Right lobe of liver (tissue), 6 donors: ENCODE measurements around the gene IRAK3. TPM values are rescaled to one million over a fixed set of nuclear protein-coding genes. Genes with fewer than 3 reads are reported as not detected.

Source experiments
- ATAC-seq, 4 donors: fragments of 200-7000 bp; cut with Tn5 transposase; one replicate each; pipeline ENCODE4 v1.9.1; 2020; ENCODE audit warnings: mild to moderate bottlenecking in 4 of 4, moderate library complexity in 4 of 4
- DNase-seq, 3 donors: peaks; one replicate each; pipeline ENCODE4 v3.0.0-alpha.2; 2020
- H3K27ac ChIP-seq, 3 donors: fragments of 200-600 bp; one replicate each; pipeline ENCODE4 v1.8.0; 2022
- H3K27me3 ChIP-seq, 2 donors: fragments of 200-600 bp; one replicate each; pipeline ENCODE4 v1.8.0; 2022
- H3K36me3 ChIP-seq, 4 donors: fragments of 200-600 bp; sonication (generic) in 1 of 4; one replicate each; pipeline versions ENCODE4 v1.5.1 to v1.8.0; 2017 to 2022; ENCODE audit warnings: control low read depth in 1 of 4
- H3K4me1 ChIP-seq, 4 donors: fragments of 200-600 bp; sonication (generic) in 1 of 4; one replicate each; pipeline versions ENCODE4 v1.5.1 to v1.8.0; 2017 to 2022; ENCODE audit warnings: control low read depth in 1 of 4
- H3K4me3 ChIP-seq, 3 donors: fragments of 200-600 bp; one replicate each; pipeline ENCODE4 v1.8.0; 2022
- H3K9me3 ChIP-seq, 4 donors: fragments of 200-600 bp; sonication (generic) in 1 of 4; one replicate each; pipeline versions ENCODE4 v1.5.1 to v1.8.0; 2017 to 2022; ENCODE audit warnings: control low read depth in 1 of 4
- CTCF ChIP-seq, 4 donors: fragments of 200-600 bp in 3 of 4; fragments of 450-650 bp in 1 of 4; IDR thresholded peaks; one replicate each; pipeline versions ENCODE4 v1.5.1 to v1.8.0; 2016 to 2022; ENCODE audit warnings: antibody characterized with exemption in 4 of 4, mild to moderate bottlenecking in 2 of 4
- POLR2A ChIP-seq: fragments of 450-650 bp; IDR thresholded peaks from one replicate; pipeline ENCODE4 v1.6.1; 2017; ENCODE audit warnings: antibody characterized with exemption, mild to moderate bottlenecking
- WGBS: methylation state at CpG from one replicate; pipeline ENCODE4 v1.1.6; 2018; ENCODE audit warnings: low coverage, low lambda C conversion rate; ENCODE audit not compliant: insufficient coverage; ENCODE audit errors: missing lambda C conversion rate; 5-methylcytosine and 5-hydroxymethylcytosine counted together
- intact Hi-C, 2 donors: fragments of 100-400 bp; cut with DNase I; formaldehyde crosslinking; loops; one replicate each; pipeline versions ENCODE4 v1.11.2 to v1.14.1; 2022
- total RNA-seq, 6 experiments: library from RNA; depleted of rRNA in 2 of 6; stranded (reverse); fragments of >200 nt in 2 of 6; fragmentation: NEBNext Ultra II Directional in 3 of 6; extraction: Animal tissue kit (Norgen Biotek cat#: 25700) in 3 of 6; gene quantifications; one replicate each; pipeline versions ENCODE4 v1.1.0 to v1.2.4, GENCODE V29; 2016 to 2023
- donor health status: DM: no; HTN: yes; CAD: no.
- donor health status: DM: no; HTN: no; CAD: no.
- donor health status: DM: no; HTN: no; CAD: no.
- donor health status: DM: no; HTN: yes; CAD: no.
- donor health status: DM: no; HTN: yes; CAD: no.

The IRAK3 gene
- total RNA-seq, 6 experiments from 2014 or later, result 1.3 to 7.0 (median 3.5) TPM

DNA sequence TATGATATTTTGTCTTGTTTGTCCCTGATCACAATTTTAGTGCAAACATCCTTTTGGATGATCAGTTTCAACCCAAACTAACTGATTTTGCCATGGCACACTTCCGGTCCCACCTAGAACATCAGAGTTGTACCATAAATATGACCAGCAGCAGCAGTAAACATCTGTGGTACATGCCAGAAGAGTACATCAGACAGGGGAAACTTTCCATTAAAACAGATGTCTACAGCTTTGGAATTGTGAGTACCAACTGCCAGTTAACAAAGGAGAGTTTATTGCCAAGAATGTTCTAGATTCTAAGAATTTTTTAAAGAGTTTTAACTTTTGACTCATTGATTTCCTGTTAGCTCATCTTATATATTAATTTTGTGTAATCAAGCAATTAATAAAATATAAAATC lies 55.4 kb downstream of the IRAK3 start:
- no peak overlapping the region for H3K4me3 ChIP-seq
- H3K27ac ChIP-seq, result no peak overlapping the region
- DNase-seq (no peak), ATAC-seq (no peak)
- H3K4me1 ChIP-seq, result no peaks in the 10 kb centered on the region
- no peak for TF ChIP-seq POLR2A
- no peak for TF ChIP-seq CTCF (IDR thresholded peaks at IDR 0.05)
- H3K27me3 ChIP-seq, result no peaks in the 10 kb centered on the region
- 92% methylated on average over 1 of the region's 1 CpG for WGBS
- peaks cover 0 to 4% (median 0%) of the 10 kb centered on the region in 4 donors for H3K36me3 ChIP-seq
- H3K9me3 ChIP-seq, result no peaks in the 10 kb centered on the region
- intact Hi-C loops, result no loop called here

DNA sequence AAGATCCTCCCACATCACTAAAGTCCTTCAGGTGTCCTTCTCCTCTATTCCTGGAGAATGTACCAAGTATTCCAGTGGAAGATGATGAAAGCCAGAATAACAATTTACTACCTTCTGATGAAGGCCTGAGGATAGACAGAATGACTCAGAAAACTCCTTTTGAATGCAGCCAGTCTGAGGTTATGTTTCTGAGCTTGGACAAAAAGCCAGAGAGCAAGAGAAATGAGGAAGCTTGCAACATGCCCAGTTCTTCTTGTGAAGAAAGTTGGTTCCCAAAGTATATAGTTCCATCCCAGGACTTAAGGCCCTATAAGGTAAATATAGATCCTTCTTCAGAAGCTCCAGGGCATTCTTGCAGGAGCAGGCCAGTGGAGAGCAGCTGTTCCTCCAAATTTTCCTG lies 58.7 kb downstream of the IRAK3 start:
- Histone ChIP-seq H3K27me3 (no peaks in the 10 kb centered on the region), H3K4me3 (no peak overlapping the region), H3K27ac (no peak overlapping the region), H3K4me1 (no peaks in the 10 kb centered on the region), H3K9me3 (no peaks in the 10 kb centered on the region), H3K36me3 (peaks cover 0 to 4% (median 0%) of the 10 kb centered on the region in 4 donors)
- DNase-seq, result no peak
- TF ChIP-seq POLR2A, result no peak
- no peak for TF ChIP-seq CTCF (IDR thresholded peaks at IDR 0.05)
- intact Hi-C loops, result no loop called here
- no peak for ATAC-seq

GRCh38 chr12:66251049-66251448 lies 62.0 kb downstream of the IRAK3 start:
- Histone ChIP-seq H3K4me3 (no peak overlapping the region), H3K36me3 (peaks cover 0 to 4% (median 0%) of the 10 kb centered on the region in 4 donors), H3K4me1 (no peaks in the 10 kb centered on the region), H3K27ac (no peak overlapping the region), H3K9me3 (no peaks in the 10 kb centered on the region), H3K27me3 (no peaks in the 10 kb centered on the region)
- 62% methylated on average over 3 of the region's 3 CpGs for WGBS
- ATAC-seq, result no peak
- no peak for DNase-seq
- TF ChIP-seq CTCF (IDR thresholded peaks at IDR 0.05) (no peak), POLR2A (no peak)
- intact Hi-C loops, result no loop called here

GRCh38 chr12:66252771-66253170 lies 63.8 kb downstream of the IRAK3 start:
- Histone ChIP-seq H3K36me3 (peaks cover 0 to 2% (median 0%) of the 10 kb centered on the region in 4 donors), H3K4me3 (no peak overlapping the region), H3K27ac (no peak overlapping the region), H3K27me3 (no peaks in the 10 kb centered on the region), H3K4me1 (no peaks in the 10 kb centered on the region), H3K9me3 (no peaks in the 10 kb centered on the region)
- DNase-seq, result no peak
- intact Hi-C loops, result no loop called here
- WGBS, result 35% methylated on average over 2 of the region's 2 CpGs
- TF ChIP-seq CTCF (IDR thresholded peaks at IDR 0.05) (no peak), POLR2A (no peak)
- ATAC-seq, result no peak

GRCh38 chr12:66255737-66256136 lies 66.7 kb downstream of the IRAK3 start:
- TF ChIP-seq CTCF (IDR thresholded peaks at IDR 0.05) (no peak), POLR2A (no peak)
- DNase-seq, result no peak
- no peak for ATAC-seq

More at GRCh38 chr12:66255737-66256136, 66.7 kb downstream of the IRAK3 start:
- H3K4me3 ChIP-seq, result no peak overlapping the region
- no peaks in the 10 kb centered on the region for H3K4me1 ChIP-seq
- no peaks in the 10 kb centered on the region for H3K27me3 ChIP-seq
- H3K36me3 ChIP-seq, result no peaks in the 10 kb centered on the region
- H3K9me3 ChIP-seq, result no peaks in the 10 kb centered on the region
- H3K27ac ChIP-seq, result no peak overlapping the region
- intact Hi-C loops, result no loop called here
